GM23338 (cell line): ENCODE measurements around the gene TTL. TPM values are rescaled to one million over a fixed set of nuclear protein-coding genes. Genes with fewer than 3 reads are reported as not detected.

Experiments used
- ATAC-seq: fragments of 200-7000 bp; cut with Tn5 transposase; 3 replicates; pipeline ENCODE4 v1.9.1; 2020
- DNase-seq: peaks from one replicate; pipeline ENCODE4 v3.0.0-alpha.2; 2015; ENCODE audit warnings: low spot score
- H2AFZ ChIP-seq: fragments of 200-600 bp; sonication (generic); 2 replicates; pipeline ENCODE4 v1.8.0; 2016; ENCODE audit warnings: antibody characterized with exemption, mild to moderate bottlenecking, moderate library complexity
- H3F3A ChIP-seq: fragments of 200-600 bp; sonication (generic); replicated peaks from 2 replicates; pipeline ENCODE4 v1.8.0; 2017; ENCODE audit warnings: antibody characterized with exemption, mixed run types, low read depth
- H3K27ac ChIP-seq: fragments of 200-600 bp; sonication (generic); 2 replicates; pipeline ENCODE4 v1.6.1; 2016; ENCODE audit warnings: low read depth
- H3K27me3 ChIP-seq: fragments of 200-600 bp; sonication (generic); 2 replicates; pipeline ENCODE4 v1.8.0; 2016; ENCODE audit warnings: mild to moderate bottlenecking, mixed run types, moderate library complexity; ENCODE audit not compliant: insufficient read depth
- H3K36me3 ChIP-seq: fragments of 200-600 bp; sonication (generic); 2 replicates; pipeline ENCODE4 v1.8.0; 2016; ENCODE audit warnings: mild to moderate bottlenecking; ENCODE audit not compliant: insufficient read depth
- H3K4me1 ChIP-seq: fragments of 200-600 bp; sonication (generic); 2 replicates; pipeline ENCODE4 v1.8.0; 2016; ENCODE audit warnings: mild to moderate bottlenecking, moderate library complexity; ENCODE audit not compliant: insufficient read depth
- H3K4me2 ChIP-seq: fragments of 200-600 bp; sonication (generic); 2 replicates; pipeline ENCODE4 v1.7.1; 2017; ENCODE audit warnings: mixed run types
- H3K4me3 ChIP-seq: fragments of 200-600 bp; sonication (generic); 2 replicates; pipeline ENCODE4 v1.6.1; 2016; ENCODE audit warnings: mixed run types
- H3K79me2 ChIP-seq: fragments of 200-600 bp; sonication (generic); replicated peaks from 2 replicates; pipeline ENCODE4 v1.8.0; 2017; ENCODE audit warnings: mild to moderate bottlenecking; ENCODE audit not compliant: insufficient read depth
- H3K9me2 ChIP-seq: fragments of 200-600 bp; sonication (generic); 2 replicates; pipeline ENCODE4 v1.8.0; 2017; ENCODE audit not compliant: insufficient read depth
- H4K20me1 ChIP-seq: fragments of 200-600 bp; sonication (generic); replicated peaks from 2 replicates; pipeline ENCODE4 v1.8.0; 2017; ENCODE audit warnings: mild to moderate bottlenecking; ENCODE audit not compliant: insufficient read depth
- H3K27ac Mint-ChIP-seq: 2 replicates; pipeline ENCODE4 v1.8.0; 2020; ENCODE audit warnings: inconsistent platforms, mild to moderate bottlenecking, moderate library complexity, mixed read lengths
- H3K27me3 Mint-ChIP-seq: 3 replicates; pipeline ENCODE4 v1.8.0; 2022; ENCODE audit warnings: low read depth, mild to moderate bottlenecking, moderate library complexity, mixed read lengths, inconsistent platforms; ENCODE audit not compliant: insufficient read depth, poor library complexity
- H3K36me3 Mint-ChIP-seq: 3 replicates; pipeline ENCODE4 v1.8.0; 2021; ENCODE audit warnings: low read depth, mild to moderate bottlenecking, inconsistent platforms, moderate library complexity, mixed read lengths
- H3K4me1 Mint-ChIP-seq: 3 replicates; pipeline ENCODE4 v1.8.0; 2020; ENCODE audit warnings: mild to moderate bottlenecking, inconsistent platforms, mixed read lengths
- H3K4me3 Mint-ChIP-seq: 3 replicates; pipeline ENCODE4 v1.8.0; 2021; ENCODE audit warnings: moderate library complexity, mild to moderate bottlenecking, inconsistent platforms, mixed read lengths
- H3K9me3 Mint-ChIP-seq: 3 replicates; pipeline ENCODE4 v1.8.0; 2020; ENCODE audit warnings: moderate library complexity, mild to moderate bottlenecking, inconsistent platforms, mixed read lengths
- EZH2 ChIP-seq: fragments of 200-600 bp; sonication (generic); IDR thresholded peaks from one replicate; pipeline ENCODE4 v1.8.0; 2017; ENCODE audit warnings: antibody characterized with exemption, mild to moderate bottlenecking, low read depth; ENCODE audit not compliant: unreplicated experiment
- NANOG ChIP-seq: IDR thresholded peaks from 2 replicates; pipeline ENCODE4 v1.6.1; 2016; ENCODE audit warnings: antibody characterized with exemption, borderline replicate concordance
- POLR2AphosphoS5 ChIP-seq: IDR thresholded peaks from 2 replicates; pipeline ENCODE4 v1.6.1; 2016; ENCODE audit warnings: antibody characterized with exemption, low read depth
- STAT1 ChIP-seq: IDR thresholded peaks from one replicate; pipeline ENCODE4 v1.6.1; 2016; ENCODE audit warnings: antibody characterized with exemption; ENCODE audit not compliant: unreplicated experiment
- ZNF114 ChIP-seq: fragments of 250-450 bp; sonication (Bioruptor Pico); IDR thresholded peaks from 2 replicates; pipeline ENCODE4 v1.5.0; 2020; ENCODE audit warnings: mild to moderate bottlenecking, moderate library complexity
- polyA plus RNA-seq: library from polyadenylated mRNA; unstranded; fragments of >200 nt; fragmentation: Nextera tagmentation; extraction: Ambion mirVana; gene quantifications from 2 replicates; pipeline ENCODE4 v1.2.1, GENCODE V29; 2016
- total RNA-seq: library from RNA; depleted of rRNA; stranded (reverse); fragments of >200 nt; shearing (Covaris generic); gene quantifications from 2 replicates; pipeline ENCODE4 v1.2.3, GENCODE V29; 2014
- TF ChIP-seq, protein P1 (sequence below): IDR thresholded peaks from one replicate; pipeline ENCODE4 v1.6.1; 2018; ENCODE audit warnings: antibody characterized with exemption; ENCODE audit not compliant: unreplicated experiment
- TF ChIP-seq, protein P2 (sequence below), 2 experiments: fragments of 200-600 bp in 1 of 2; sonication (generic) in 1 of 2; conservative IDR thresholded peaks; 2 replicates each; pipeline versions ENCODE4 v1.5.1 to v1.6.1; 2016 to 2017; ENCODE audit warnings: antibody characterized with exemption in 2 of 2, low read depth in 2 of 2, mild to moderate bottlenecking in 2 of 2, moderate library complexity in 1 of 2
- TF ChIP-seq, protein P3 (sequence below): IDR thresholded peaks from 2 replicates; pipeline ENCODE4 v1.6.1; 2016; ENCODE audit warnings: antibody characterized with exemption

TTL gene
- total and polyA plus RNA-seq, 2 experiments from 2014 or later: 10.1 to 34.6 TPM

DNA sequence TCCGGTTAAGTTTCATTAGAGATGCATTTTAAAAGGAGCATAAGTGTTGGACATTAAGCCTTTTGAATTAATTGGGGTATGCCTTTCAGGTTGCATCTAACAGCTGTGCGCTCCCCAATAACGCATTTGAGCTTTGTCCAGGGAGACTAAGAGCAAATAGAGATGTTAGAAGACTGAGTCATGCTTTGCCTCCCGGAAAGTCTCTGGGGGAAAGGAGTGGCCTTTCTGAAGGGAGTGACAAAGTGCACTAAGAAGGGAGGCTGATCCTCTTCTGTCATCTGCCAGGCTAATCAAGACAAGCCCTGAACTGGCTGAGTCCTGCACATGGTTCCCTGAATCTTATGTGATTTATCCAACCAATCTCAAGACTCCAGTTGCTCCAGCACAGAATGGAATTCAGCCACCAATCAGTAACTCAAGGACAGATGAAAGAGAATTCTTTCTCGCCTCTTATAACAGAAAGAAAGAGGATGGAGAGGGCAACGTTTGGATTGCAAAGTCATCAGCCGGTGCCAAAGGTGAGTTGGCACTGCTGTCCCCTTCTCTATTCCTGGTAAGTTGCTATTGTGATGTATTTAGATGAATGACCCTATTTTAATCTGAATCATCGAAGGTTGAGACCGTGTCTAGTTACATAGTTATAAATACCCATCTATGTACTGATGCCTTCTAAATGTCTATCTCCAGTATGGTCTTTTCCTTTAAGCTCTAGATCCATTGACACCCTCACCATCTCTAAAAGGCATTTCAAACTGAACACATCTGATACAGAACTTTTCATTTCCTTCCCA, 12.1 kb downstream of the TTL start:
- ATAC-seq (no peak), DNase-seq (no peak)
- Histone ChIP-seq H3F3A (no peaks in the 10 kb centered on the region), H4K20me1 (peaks cover 5% of the 10 kb centered on the region; the same call in 1 of the 2 replicates), H3K4me3 (no peak overlapping the region), H3K27me3 (no peaks in the 10 kb centered on the region), H3K4me2 (no peak overlapping the region), H2AFZ (no peak overlapping the region), H3K27ac (peak overlapping the region; percentile 15; the same call in 1 of the 2 replicates), H3K4me1 (no peaks in the 10 kb centered on the region), H3K79me2 (peaks cover 18% of the 10 kb centered on the region), H3K9me2 (no peaks in the 10 kb centered on the region), H3K36me3 (peaks cover 6% of the 10 kb centered on the region; the same call in 1 of the 2 replicates)
- H3K36me3 Mint-ChIP-seq: peaks cover 21% of the 10 kb centered on the region; the same call in 2 of the 3 replicates
- no peak for TF ChIP-seq ZNF114 (CRISPR knock-in tag)
- no peak for TF ChIP-seq POLR2AphosphoS5
- TF ChIP-seq, protein P1, sequence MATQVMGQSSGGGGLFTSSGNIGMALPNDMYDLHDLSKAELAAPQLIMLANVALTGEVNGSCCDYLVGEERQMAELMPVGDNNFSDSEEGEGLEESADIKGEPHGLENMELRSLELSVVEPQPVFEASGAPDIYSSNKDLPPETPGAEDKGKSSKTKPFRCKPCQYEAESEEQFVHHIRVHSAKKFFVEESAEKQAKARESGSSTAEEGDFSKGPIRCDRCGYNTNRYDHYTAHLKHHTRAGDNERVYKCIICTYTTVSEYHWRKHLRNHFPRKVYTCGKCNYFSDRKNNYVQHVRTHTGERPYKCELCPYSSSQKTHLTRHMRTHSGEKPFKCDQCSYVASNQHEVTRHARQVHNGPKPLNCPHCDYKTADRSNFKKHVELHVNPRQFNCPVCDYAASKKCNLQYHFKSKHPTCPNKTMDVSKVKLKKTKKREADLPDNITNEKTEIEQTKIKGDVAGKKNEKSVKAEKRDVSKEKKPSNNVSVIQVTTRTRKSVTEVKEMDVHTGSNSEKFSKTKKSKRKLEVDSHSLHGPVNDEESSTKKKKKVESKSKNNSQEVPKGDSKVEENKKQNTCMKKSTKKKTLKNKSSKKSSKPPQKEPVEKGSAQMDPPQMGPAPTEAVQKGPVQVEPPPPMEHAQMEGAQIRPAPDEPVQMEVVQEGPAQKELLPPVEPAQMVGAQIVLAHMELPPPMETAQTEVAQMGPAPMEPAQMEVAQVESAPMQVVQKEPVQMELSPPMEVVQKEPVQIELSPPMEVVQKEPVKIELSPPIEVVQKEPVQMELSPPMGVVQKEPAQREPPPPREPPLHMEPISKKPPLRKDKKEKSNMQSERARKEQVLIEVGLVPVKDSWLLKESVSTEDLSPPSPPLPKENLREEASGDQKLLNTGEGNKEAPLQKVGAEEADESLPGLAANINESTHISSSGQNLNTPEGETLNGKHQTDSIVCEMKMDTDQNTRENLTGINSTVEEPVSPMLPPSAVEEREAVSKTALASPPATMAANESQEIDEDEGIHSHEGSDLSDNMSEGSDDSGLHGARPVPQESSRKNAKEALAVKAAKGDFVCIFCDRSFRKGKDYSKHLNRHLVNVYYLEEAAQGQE: no peak
- TF ChIP-seq EZH2: no peak
- TF ChIP-seq, protein P2, sequence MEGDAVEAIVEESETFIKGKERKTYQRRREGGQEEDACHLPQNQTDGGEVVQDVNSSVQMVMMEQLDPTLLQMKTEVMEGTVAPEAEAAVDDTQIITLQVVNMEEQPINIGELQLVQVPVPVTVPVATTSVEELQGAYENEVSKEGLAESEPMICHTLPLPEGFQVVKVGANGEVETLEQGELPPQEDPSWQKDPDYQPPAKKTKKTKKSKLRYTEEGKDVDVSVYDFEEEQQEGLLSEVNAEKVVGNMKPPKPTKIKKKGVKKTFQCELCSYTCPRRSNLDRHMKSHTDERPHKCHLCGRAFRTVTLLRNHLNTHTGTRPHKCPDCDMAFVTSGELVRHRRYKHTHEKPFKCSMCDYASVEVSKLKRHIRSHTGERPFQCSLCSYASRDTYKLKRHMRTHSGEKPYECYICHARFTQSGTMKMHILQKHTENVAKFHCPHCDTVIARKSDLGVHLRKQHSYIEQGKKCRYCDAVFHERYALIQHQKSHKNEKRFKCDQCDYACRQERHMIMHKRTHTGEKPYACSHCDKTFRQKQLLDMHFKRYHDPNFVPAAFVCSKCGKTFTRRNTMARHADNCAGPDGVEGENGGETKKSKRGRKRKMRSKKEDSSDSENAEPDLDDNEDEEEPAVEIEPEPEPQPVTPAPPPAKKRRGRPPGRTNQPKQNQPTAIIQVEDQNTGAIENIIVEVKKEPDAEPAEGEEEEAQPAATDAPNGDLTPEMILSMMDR (conservative IDR thresholded peaks at IDR 0.05; ENCODE audit: low read depth in 2 of 2): no peak
- TF ChIP-seq STAT1: no peak
- no peak for TF ChIP-seq NANOG
- TF ChIP-seq, protein P3, sequence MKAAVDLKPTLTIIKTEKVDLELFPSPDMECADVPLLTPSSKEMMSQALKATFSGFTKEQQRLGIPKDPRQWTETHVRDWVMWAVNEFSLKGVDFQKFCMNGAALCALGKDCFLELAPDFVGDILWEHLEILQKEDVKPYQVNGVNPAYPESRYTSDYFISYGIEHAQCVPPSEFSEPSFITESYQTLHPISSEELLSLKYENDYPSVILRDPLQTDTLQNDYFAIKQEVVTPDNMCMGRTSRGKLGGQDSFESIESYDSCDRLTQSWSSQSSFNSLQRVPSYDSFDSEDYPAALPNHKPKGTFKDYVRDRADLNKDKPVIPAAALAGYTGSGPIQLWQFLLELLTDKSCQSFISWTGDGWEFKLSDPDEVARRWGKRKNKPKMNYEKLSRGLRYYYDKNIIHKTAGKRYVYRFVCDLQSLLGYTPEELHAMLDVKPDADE: no peak
- peaks cover 6% of the 10 kb centered on the region; the same call in 2 of the 3 replicates for H3K4me1 Mint-ChIP-seq
- H3K9me3 Mint-ChIP-seq: no peaks in the 10 kb centered on the region
- H3K4me3 Mint-ChIP-seq: no peak overlapping the region
- H3K27ac Mint-ChIP-seq: no peak overlapping the region
- H3K27me3 Mint-ChIP-seq: peaks cover 2% of the 10 kb centered on the region
